ENCODE results near the gene RNF225. TPM values are rescaled to one million over a fixed set of nuclear protein-coding genes. Genes with fewer than 3 reads are reported as not detected.

The RNF225 gene
- total and polyA plus RNA-seq, 2 donors (not counting 1 experiment from before 2014, with no cell fraction given), result 0.49 TPM; not detected in 1

DNA sequence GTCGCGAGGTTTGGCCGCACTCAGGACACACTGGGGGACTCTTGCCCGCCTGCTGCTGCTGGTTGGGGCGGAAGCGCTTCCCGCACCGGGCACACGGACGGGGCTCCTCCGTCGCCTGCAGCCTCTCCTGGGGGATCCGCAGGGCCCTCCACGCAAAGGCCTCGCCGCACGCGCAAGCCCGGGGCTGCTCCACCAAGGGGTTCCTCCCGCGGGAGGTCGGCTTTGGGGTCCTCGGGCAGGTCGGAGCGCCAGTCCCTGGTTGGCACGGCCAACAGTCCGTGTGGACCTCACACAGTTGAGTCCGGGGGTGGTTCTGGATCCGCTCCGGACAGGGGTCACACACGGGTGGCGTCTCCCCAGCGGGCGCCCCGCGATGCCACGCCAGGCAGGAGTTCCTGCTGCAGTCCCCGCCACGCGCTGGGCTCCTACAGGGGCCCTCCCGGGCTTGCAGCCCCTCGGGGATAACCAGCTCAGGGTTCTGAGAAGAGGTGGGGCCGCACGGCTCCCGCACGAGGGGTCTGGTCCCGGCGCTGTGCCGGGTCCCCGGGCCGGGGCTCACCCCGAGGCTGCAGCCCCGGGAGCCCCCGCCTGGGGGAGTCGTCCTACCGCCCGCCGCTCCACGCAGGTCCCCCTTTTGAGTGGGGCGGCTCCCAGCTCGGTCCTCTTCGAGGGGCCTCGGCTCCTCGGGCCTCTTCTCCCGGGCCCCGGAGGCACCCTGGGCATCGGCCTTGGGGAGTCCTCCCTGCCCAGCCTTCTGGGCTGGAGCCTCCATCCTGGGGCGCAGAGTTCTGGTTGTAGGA is 26.7 kb upstream of the RNF225 start:
- H3K27ac ChIP-seq (ENCODE audit: low read length in 2 of 2), result no peak overlapping the region
- H3K4me2 ChIP-seq (replicated peaks; ENCODE audit: low read depth, low read length, poor library complexity, severe bottlenecking), result no peak overlapping the region
- Mint-ChIP-seq H3K27ac (no peak overlapping the region), H3K4me3 (no peak overlapping the region), H3K4me1 (peaks cover 5% of the 10 kb centered on the region), H3K27me3 (no peaks in the 10 kb centered on the region), H3K9me3 (ENCODE audit: insufficient read depth) (no peaks in the 10 kb centered on the region)
- H3K27me3 ChIP-seq (replicated peaks in 1 of 4; ENCODE audit: control extremely low read depth in 1 of 4, control insufficient read depth in 3 of 4, insufficient read depth in 4 of 4, low read length in 3 of 4), result no peaks in the 10 kb centered on the region
- ChIA-PET POLR2A (no interaction called here), CTCF (no interaction called here)
- ATAC-seq (ENCODE audit: low read depth), result no peak
- peaks cover 12% of the 10 kb centered on the region for H3K79me2 ChIP-seq (ENCODE audit: control insufficient read depth, insufficient read depth, low read length)
- no peak for DNase-seq
- WGBS (ENCODE audit: insufficient coverage), result 98% methylated on average over 68 of the region's 68 CpGs
- H3K4me3 ChIP-seq (ENCODE audit: control extremely low read depth in 1 of 5, extremely low read depth in 1 of 5, insufficient read depth in 1 of 5, low read depth in 2 of 5, low read length in 4 of 5), result no peak overlapping the region
- H2AFZ ChIP-seq (ENCODE audit: insufficient read depth, low read depth, low read length, poor library complexity, severe bottlenecking), result no peak overlapping the region
- TF ChIP-seq EZH2 (IDR thresholded peaks at IDR 0.05; ENCODE audit: borderline replicate concordance, insufficient read depth, low read depth, low read length, poor library complexity, severe bottlenecking), result no peak
- TF ChIP-seq, protein P1, sequence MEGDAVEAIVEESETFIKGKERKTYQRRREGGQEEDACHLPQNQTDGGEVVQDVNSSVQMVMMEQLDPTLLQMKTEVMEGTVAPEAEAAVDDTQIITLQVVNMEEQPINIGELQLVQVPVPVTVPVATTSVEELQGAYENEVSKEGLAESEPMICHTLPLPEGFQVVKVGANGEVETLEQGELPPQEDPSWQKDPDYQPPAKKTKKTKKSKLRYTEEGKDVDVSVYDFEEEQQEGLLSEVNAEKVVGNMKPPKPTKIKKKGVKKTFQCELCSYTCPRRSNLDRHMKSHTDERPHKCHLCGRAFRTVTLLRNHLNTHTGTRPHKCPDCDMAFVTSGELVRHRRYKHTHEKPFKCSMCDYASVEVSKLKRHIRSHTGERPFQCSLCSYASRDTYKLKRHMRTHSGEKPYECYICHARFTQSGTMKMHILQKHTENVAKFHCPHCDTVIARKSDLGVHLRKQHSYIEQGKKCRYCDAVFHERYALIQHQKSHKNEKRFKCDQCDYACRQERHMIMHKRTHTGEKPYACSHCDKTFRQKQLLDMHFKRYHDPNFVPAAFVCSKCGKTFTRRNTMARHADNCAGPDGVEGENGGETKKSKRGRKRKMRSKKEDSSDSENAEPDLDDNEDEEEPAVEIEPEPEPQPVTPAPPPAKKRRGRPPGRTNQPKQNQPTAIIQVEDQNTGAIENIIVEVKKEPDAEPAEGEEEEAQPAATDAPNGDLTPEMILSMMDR (IDR thresholded peaks at IDR 0.05), result no peak
- no peak overlapping the region for H3K9ac ChIP-seq (ENCODE audit: low read length)
- H3K4me1 ChIP-seq (ENCODE audit: control insufficient read depth in 2 of 2, insufficient read depth in 2 of 2, low read length in 2 of 2), result peaks cover 8 to 9% of the 10 kb centered on the region in 2 donors
- H3K36me3 ChIP-seq (replicated peaks in 1 of 2; ENCODE audit: control extremely low read depth in 1 of 2, control insufficient read depth in 1 of 2, extremely low read depth in 1 of 2, insufficient read depth in 2 of 2, low read length in 1 of 2), result no peaks in the 10 kb centered on the region
- intact Hi-C loops (cut with micrococcal nuclease), result no loop called here
- no peaks in the 10 kb centered on the region for H4K20me1 ChIP-seq (ENCODE audit: control insufficient read depth, insufficient read depth, low read length, poor library complexity, severe bottlenecking)
- H3K9me3 ChIP-seq (ENCODE audit: control extremely low read depth in 1 of 3, control insufficient read depth in 2 of 3, insufficient read depth in 1 of 3, low read length in 2 of 3), result peaks cover 0 to 3% (median 0%) of the 10 kb centered on the region in 3 donors

Measured in B cell (primary cell).